C4-2B (cell line): ENCODE results near the gene MYO1D.

Experiments used
- ZFX ChIP-seq: fragments of 450-650 bp; IDR thresholded peaks from 2 replicates; pipeline ENCODE4 v1.6.1; 2017
- TF ChIP-seq, protein P1 (sequence below): fragments of 450-650 bp; conservative IDR thresholded peaks from 2 replicates; pipeline ENCODE4 v1.5.1; 2017; ENCODE audit warnings: mild to moderate bottlenecking

DNA sequence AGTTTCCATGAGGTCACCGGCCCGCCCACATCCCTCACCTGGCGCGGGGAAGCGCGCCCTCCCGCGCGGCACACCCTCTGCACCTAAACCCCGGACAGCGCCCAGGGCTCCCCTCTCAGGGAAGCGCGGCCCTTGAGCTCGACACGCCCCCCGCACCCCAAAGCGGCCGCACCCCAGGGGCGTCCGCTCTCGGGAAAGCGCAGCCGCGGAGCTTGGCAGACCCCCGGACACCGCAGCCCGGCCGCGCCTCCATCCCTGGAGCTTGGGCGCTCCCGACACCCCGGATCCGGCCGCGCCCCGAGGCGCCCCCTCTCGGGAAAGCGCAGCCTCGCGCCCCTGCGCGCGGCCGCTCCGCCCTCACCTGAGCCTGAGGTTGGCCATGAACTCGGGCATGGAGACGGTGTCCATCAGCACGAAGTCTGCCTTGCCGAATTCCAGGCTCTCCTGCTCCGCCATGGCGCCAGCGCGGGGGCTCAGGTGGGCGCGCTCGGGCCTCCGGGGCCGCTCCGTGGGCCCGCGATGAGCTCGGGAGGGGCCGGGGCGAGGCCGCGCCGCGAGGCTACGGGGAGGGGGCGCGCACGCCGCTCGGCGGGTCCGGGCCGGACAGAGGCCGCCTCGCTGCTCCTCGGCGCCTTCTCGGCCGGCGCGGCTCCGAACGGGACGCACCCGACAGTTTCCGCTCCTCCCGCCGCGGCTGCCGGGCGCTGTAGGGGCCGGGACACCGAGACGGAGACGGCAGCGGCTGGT is at the start of gene MYO1D:
- TF ChIP-seq, protein P1, sequence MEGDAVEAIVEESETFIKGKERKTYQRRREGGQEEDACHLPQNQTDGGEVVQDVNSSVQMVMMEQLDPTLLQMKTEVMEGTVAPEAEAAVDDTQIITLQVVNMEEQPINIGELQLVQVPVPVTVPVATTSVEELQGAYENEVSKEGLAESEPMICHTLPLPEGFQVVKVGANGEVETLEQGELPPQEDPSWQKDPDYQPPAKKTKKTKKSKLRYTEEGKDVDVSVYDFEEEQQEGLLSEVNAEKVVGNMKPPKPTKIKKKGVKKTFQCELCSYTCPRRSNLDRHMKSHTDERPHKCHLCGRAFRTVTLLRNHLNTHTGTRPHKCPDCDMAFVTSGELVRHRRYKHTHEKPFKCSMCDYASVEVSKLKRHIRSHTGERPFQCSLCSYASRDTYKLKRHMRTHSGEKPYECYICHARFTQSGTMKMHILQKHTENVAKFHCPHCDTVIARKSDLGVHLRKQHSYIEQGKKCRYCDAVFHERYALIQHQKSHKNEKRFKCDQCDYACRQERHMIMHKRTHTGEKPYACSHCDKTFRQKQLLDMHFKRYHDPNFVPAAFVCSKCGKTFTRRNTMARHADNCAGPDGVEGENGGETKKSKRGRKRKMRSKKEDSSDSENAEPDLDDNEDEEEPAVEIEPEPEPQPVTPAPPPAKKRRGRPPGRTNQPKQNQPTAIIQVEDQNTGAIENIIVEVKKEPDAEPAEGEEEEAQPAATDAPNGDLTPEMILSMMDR = no peak
- peak; percentile 42; the same call in 1 of the 2 replicates for TF ChIP-seq ZFX
